GM19328 (cell line): ENCODE data around the gene KLHL17.

Experiments
- ATAC-seq: cut with Tn5 transposase; IDR thresholded peaks from one replicate; pipeline ENCODE4 v1.9.1; 2021; ENCODE audit warnings: mild to moderate bottlenecking, moderate library complexity; ENCODE audit not compliant: unreplicated experiment

KLHL17 gene

GRCh38 chr1:950268-950667 lies 10.1 kb upstream of the KLHL17 start:
- no peak for ATAC-seq

- no peak for ATAC-seq
Measured at GRCh38 chr1:950881-951280, 9.5 kb upstream of the KLHL17 start.

DNA sequence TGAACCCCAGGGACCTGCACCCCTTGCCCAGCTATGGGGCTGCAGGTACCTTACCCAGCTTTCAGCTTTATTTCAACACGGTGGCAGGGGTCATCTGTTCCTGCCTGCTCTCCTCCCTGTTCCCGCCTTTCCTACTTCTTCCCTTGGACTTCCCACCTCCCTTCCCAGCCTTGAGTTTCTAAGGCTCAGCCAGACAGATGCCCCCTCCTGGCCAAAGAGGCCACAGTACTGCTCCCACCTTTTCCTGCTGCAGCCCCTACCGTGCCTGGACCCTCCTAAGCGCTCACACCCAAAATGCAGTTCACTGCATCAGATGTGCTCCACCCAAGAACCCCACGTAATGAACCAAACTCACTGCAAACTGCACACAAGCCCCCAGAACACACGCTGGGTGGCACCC lies 9.0 kb upstream of the KLHL17 start:
- ATAC-seq, result no peak

DNA sequence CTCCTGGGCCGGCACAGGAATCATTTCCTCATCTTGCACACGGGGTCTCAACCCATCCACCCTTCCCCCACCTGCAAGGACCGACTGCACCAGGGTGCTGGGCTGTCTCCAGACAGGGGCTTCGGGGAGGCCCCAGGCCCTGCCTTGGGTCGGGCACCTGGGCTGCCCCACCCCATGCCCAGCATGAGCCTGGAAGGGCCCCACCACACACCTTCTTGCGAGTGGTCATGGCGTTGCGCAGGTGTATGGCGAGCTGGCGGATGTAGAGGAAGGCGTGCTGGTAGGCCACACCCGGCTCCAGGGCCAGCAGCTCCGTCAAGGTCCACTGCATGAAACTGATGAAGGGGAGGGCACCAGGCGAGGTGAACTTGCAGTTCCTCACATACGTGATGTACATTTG lies 8.2 kb upstream of the KLHL17 start:
- ATAC-seq, result no peak

- ATAC-seq, result no peak
Measured at GRCh38 chr1:952603-953002, 7.8 kb upstream of the KLHL17 start.

- ATAC-seq, result no peak
Measured at GRCh38 chr1:953524-954320, 6.7 kb upstream of the KLHL17 start.

- ATAC-seq, result no peak
Measured at GRCh38 chr1:954927-955326, 5.5 kb upstream of the KLHL17 start.

GRCh38 chr1:955474-955873 lies 4.9 kb upstream of the KLHL17 start:
- no peak for ATAC-seq

- no peak for ATAC-seq
Measured at GRCh38 chr1:956636-957035, 3.7 kb upstream of the KLHL17 start.

GRCh38 chr1:958823-959730 lies 1.3 kb upstream of the KLHL17 start, which contains the start of gene NOC2L:
Gene NOC2L, minus strand, starts transcription at chr1:959256. Its CDS starts 16 bp downstream, at chr1:959240.
- ATAC-seq, result peak; percentile 55

- no peak for ATAC-seq
Measured at GRCh38 chr1:959731-960362, 537 bp upstream of the KLHL17 start.

- no peak for ATAC-seq
Measured at GRCh38 chr1:961132-961669, 817 bp downstream of the KLHL17 start.

GRCh38 chr1:962381-963300 lies 2.3 kb downstream of the KLHL17 start:
- no peak for ATAC-seq

- ATAC-seq, result no peak
Measured at GRCh38 chr1:963301-963651, 2.9 kb downstream of the KLHL17 start.

GRCh38 chr1:963746-964525 lies 3.6 kb downstream of the KLHL17 start:
- no peak for ATAC-seq

- no peak for ATAC-seq
Measured at GRCh38 chr1:964691-965525, 4.5 kb downstream of the KLHL17 start.

DNA sequence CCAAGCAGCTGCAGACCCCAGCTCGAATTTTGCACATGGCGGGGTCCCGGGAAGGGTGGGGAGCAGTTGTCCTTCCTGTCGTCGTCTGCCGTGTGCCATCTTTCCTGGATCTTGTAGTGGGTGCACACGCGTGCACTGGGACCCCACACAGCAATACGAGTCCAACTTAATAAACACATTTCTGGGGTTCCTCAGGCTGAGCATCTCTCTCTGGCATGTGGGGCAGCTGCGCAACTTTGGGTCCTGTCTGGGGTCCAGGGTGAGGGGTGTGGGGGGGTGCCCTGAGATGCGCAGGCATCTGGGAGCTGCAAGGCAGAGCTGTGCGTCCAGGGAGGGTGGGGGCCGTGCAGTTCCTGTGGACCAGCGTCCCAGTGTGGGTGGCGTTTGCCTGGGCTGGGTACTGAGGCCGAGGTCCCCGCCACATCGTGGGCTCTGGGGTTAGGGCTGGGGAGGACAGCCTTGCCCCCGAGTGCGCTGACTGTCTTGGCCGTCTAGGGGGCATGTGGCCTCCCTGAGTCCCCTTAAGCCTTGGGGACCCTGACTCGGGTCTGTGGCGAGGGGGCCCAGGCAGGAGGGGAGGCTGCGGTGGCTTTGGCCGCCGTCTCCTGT lies 5.2 kb downstream of the KLHL17 start:
- no peak for ATAC-seq

DNA sequence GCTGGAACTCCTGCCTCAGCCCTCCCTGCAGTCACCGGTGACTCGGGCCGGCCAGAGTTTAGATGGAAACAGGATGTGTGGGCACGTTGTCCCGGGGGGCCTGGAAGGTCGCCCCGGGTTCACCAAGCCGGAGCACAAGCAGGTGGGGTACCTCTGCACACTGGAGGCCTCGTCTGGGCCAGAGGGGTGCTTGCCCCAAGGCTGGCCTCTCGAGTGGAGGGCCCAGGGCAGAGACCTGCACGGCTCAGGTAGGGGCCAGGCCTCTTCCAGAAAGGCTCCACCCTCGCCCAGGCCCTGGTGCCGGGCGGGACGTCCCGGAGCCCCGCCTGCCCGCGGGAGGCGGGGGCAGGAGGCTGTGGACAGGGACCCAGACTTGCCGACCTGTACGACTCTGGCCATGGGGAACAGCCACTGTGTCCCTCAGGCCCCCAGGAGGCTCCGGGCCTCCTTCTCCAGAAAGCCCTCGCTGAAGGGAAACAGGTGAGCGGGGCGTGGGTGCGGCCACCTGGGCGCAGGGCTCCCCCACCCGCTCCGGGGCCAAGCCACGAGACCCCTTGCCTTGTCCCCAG lies 5.8 kb downstream of the KLHL17 start, which contains the start of gene PLEKHN1:
Gene PLEKHN1 (plus strand): TSS at position 348 of the 569 bp plus-strand sequence. CDS start 50 bp downstream, at position 398.
- ATAC-seq, result no peak
